Kidney capillary endothelial cell (primary cell): ENCODE results near the gene MRPL34.
A peak's percentile ranks its signal among the peaks of the same experiment; 100 is the strongest.
"Not testable (repeated sequence)": the region's sequence is repeated elsewhere in the genome, so short reads cannot be mapped to it uniquely, and the experiment has no call there.

Experiments
- DNase-seq: peaks from one replicate; pipeline ENCODE4 v3.0.0-alpha.2; 2018; ENCODE audit warnings: low spot score

The MRPL34 gene

DNA sequence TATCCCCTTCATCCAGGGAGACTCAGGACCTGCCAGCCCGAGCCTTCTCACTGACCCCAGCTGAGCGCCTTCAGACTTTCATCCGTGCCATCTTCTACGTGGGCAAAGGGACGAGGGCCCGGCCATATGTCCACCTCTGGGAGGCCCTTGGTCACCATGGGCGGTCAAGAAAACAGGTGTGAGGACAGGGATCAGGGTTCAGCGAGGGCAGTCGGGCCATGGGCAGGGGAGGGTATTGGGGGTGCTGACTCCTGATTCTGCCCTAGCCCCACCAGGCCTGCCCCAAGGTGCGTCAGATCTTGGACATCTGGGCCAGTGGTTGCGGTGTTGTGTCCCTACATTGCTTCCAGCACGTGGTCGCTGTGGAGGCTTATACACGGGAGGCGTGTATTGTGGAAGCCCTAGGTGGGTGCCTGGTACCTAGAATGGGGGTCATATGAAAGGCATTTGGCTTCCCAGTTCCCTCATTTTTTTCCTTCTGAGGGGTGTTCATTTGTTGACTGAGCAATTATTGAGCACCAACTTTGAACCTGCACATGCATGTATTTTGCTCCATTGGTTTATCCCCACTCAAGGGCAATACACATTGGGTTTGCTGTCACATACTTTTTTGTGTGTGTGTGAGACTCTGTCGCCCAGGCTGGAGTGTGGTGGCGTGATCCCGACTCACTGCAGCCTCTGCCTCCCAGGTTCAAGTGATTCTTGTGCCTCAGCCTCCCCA is 20.1 kb upstream of the MRPL34 start:
- no peak for DNase-seq

GRCh38 chr19:17286263-17286662 is 19.4 kb upstream of the MRPL34 start:
- no peak for DNase-seq

DNA sequence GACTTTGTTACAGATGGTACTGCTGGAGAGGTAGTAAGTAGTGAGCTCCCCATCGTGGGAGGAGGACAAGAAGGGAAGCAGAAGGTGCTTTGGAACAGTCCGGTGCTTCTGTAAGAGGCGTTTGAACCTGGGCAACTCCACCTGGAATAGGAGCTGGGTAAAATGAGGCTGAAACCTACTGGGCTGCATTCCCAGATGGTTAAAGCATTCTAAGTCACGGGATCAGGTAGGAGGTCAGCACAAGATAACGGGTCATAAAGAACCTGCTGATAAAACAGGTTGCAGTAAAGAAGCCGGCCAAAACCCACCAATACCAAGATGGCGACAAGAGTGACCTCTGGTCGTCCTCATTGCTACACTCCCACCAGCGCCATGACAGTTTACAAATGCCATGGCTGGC is 18.9 kb upstream of the MRPL34 start:
- no peak for DNase-seq

DNA sequence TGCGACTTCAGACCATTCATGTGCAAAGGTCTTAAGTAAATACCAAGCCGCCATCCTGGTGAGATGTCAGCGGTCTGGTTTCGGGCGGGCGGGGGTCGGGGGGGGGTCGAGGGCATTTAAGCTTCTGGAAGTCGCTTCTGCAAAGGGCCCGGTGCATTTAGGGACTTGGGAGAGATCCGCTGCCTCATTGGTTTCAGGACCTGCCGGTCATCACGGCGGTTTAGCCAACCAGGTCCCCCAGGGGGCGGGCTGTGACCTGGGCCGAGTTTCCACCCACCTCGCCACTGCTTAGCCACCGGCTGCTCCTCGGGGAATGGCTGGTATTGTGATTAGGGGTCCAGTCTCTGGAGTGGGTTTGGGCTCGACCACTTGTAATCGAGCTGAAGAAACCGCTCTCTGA is 16.2 kb upstream of the MRPL34 start:
- DNase-seq, result peak; percentile 61

DNA sequence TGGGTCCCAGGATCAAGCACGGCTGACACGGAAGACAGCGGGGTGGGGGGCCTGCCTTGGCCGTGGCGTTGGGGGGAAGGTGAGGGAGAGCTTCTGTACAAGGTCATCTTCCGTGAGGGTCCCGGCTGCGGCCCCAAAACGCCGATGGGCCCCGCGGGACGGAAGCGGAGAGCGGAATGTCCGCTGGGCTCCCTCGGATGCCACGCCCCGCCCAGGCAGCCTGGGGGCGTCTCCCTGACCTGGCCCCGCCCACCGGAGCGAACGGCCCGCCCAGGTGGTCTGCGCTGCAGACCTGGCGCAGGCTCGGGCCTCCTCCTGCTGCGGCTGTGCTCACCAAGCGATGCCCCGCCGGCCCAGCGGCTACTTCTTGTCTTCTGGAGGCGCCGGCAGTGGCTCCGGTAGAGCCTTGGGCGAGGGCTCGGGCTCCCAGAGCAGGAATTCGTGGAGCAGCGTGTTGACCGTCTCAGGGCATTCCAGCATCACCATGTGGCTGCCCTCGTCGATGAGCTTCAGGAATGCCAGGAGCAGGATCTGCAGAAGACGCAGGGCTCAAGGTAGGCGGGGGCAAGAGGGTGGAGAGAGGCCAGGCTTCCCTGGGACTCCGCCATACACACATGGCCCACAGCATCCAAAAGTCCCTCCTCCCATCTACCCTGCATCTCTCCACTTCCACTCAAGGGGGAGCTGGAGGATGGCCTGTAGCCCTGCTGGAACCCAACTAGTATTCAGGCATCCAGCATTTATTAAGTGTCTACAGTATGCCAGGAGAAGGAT is 13.2 kb upstream of the MRPL34 start:
- DNase-seq, result peak; percentile 86

GRCh38 chr19:17293605-17294004 is 12.1 kb upstream of the MRPL34 start:
- DNase-seq, result no peak

DNA sequence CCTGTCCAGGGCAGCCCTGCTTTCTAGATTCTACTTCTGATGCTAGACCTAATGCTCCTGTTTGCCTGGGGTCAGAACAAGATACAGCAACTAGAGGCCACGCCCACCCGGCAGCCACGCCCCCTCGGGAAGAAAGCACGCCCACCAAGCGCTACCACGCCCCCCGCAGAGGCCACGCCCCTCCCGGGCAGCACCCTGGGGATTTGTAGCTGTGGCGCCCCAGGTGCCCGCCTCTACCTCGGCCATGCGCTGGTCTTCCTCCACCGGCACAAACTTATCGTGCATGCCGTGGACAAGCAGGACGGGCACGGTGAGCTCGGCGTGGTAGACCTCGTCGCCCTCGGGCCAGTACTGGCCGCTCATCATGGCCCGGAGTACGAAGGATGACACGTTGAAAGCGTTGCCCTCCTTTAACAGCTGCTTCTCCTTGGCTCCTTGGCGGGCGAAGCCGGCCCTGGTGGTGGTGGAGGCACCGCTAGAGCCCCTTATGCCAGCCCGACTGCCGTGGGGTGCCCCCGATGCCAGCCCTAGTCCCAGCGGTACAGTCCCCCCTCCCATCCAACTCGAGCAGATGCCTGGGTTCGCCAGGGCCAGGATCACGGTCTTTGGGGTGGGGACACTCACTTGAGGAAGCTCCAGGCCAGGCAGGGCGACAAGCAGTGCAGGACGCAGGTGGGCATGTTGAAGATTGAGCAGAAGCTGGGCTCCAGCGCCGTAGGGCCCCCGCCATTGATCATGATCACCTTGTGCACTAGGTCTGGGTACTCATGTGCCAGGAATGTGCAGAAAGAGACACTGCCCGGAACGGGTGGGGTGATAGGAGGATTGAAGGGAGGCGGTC is 11.4 kb upstream of the MRPL34 start:
- peak; percentile 35 for DNase-seq

DNA sequence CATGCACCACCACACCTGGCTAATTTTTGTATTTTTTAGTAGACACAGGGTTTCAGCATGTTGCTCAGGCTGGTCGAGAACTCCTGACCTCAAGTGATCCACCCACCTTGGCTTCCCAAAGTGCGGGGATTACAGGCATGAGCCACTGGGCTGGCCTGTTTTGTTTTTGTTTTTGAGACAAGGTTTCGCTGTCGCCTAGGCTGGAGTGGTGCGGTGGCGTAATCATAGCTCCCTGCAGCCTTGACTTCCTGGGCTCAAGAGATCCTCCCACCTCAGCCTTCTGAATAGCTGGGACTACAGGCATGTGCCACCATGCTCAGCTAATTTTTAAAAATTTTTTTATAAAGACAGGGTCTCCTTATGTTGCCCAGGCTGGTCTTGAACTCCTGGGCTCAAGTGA is 10.1 kb upstream of the MRPL34 start:
- DNase-seq, result not testable (repeated sequence)

- DNase-seq, result peak; percentile 66
These were observed 9.4 kb upstream of the MRPL34 start for GRCh38 chr19:17296273-17296672.

- no peak for DNase-seq
These were observed 8.7 kb upstream of the MRPL34 start for GRCh38 chr19:17296976-17297375.

- no peak for DNase-seq
These were observed 4.6 kb upstream of the MRPL34 start for GRCh38 chr19:17300992-17301619.

DNA sequence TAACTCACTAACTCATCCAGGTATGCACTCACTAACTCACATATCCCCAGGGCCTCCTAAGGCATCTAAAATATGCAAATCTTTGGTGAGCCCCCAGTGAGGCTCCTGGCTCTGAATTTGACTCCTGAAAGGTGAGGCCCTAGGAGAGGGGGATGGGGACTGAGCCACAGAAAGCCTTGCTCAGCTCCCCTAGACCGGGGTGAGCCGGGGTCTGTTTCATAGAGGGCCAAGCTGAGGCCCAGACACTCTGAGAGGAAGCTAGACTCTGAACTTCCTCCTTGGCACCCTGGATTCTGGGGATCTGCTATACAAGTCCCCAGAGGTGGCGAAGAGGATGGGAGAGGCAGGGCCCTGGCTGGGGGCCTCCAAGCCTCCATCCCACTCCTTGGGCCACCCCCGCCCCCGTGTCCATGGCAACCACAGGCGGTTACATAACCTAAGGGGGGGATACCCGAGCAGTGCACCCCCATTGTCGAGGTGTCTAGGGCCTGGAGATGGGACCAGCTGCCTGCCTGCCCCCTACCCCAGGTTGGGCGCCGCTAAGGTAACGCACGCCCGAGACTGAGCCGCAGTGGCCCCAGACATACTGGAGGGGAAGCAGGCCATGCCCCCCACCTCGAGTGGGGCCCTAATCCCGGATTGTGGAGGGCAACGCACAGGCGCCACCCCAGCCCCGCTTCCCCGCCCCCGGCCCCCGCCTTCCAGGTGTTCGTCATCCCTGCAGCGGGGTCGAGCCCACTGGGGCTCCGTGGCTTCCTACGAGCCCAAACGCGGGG is 3.1 kb upstream of the MRPL34 start:
- DNase-seq, result no peak

DNA sequence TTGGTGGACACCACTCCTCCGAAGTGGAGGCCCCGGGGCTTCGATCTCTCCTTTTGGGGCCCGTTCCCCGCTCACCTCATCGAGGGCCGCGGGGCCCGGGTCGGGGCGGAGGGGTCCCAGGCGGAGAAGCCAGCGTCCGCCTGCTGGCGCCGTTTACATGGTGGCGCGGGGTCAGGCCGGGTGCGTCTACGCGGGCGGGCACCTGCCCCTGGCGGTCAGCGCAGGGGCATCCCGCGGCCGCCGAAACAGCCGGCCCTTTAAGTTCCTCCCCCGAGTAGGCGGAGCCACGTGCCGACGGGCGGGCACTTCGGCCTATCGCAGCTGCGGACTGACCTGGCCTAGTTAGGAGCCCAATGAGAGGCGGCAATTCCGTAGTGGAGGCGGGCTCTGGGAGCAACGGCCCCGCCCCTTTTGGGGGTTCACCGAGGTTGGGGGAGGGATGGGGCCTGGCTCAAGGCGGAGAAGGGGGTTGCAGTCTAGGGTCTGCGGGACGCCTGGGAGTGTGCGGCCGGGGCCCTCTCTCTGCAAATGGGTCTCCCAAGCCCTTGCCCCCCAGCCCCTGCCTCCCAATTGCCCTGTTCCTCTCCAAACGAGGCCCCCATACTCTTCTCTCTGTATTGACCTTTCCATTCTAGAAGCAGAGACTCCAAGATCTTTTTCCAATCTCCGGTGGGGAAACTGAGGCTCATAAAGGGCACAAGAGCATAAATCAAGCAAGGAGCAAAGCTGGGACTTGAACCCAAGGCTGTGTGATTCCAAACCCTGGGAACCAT is 2.3 kb upstream of the MRPL34 start, which contains the start of gene ABHD8:
Gene ABHD8 (minus strand): TSS at position 259 of the 773 bp plus-strand sequence. CDS start 1,809 bp downstream, outside the sequence.
- peak; percentile 90 for DNase-seq

DNA sequence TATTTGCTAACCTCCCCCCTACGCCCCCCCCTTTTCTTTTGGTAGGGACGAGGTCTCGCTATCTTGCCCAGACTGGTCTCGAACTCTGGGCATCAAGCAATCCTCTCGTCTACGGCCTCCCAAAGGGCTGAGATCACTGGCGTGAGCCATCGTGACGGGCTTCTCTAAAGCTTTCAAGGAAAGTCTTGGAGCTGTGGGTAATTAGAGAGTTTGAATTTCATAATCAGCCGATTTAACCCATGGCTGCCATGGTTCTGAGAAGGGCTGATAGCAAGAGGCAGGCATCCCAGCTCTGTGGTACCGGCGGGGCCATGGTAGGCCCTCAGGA is 1.8 kb upstream of the MRPL34 start:
- DNase-seq, result no peak

GRCh38 chr19:17304386-17305215 is 1.1 kb upstream of the MRPL34 start:
- no peak for DNase-seq

GRCh38 chr19:17305216-17305516 is 506 bp upstream of the MRPL34 start:
- no peak for DNase-seq

- no peak for DNase-seq
These were observed 628 bp downstream of the MRPL34 start for GRCh38 chr19:17306285-17306714.

DNA sequence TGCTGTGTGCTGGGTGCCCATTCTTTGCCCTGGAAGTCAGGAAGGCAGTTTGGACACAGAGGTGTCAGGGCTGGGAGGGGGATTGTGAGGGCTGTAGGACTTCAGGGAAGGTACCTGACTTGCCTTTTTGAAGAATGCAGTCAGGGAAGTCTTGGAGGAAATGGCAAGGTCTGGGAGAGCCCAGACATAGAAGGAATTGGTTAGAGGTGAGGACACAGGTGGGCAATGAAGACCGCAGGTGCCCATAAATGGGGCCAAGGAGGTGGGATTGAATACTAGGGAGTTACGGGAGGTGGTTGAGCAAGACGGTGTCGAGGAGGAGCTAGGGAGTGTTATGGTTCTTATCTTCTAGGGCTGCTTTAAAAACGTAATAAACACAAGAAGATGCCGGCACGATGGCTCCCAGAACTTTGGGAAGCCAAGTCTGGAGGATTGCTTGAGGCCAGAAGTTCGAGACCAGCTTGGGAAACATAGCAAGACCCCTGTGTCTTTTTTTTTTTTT is 2.3 kb downstream of the MRPL34 start:
- DNase-seq, result no peak

DNA sequence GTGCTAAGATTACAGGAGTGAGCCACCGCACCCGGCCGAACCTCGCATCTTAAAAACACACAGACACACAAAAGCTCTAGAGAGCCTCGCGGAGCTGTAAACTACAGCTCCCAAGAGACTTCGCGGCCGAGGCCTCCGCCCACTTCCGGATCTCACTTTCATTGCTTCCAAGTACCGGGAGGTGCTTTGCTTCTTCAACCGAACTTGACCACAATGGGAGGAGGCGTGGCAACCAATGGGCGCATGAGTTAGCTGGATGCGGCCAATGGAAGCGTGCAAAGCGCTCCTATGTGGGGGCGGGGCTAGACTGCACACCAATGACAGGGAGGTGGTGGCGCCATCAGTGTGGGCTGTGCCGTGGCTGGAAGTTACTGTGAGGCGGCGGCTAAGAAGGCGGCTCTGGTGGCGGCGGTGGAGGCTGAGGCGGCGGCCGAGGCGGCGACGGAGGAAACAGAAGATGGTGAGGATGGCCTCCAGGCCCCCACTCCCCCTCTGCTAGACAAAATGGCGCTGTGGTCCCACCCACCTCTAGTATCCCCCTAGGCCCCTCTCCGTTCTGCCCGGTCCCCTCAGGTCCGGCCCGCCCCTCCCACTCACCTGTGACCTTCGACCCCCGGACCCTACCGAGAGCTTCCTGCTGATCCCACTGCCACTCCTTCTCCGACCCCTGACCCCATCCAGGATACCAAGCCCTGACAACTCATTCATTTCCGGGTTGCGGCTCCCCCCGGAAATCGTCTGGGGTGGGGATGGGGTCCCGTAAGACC is 3.7 kb downstream of the MRPL34 start, which contains the start of gene DDA1:
Gene DDA1 (plus strand): TSS at position 366 of the 767 bp plus-strand sequence. CDS start 92 bp downstream, at position 458.
- peak; percentile 99 for DNase-seq
